T1000 (cell line): Measurements from ENCODE around the gene STK24.

ENCODE experiments used
- DNase-seq: peaks from one replicate; lab custom pipeline; 2025; ENCODE audit warnings: mixed read lengths; lab: John Stamatoyannopoulos, UW

Gene STK24

GRCh38 chr13:98450539-98451111 is 126.3 kb downstream of the STK24 start:
- no peak for DNase-seq

- no peak for DNase-seq
Observed at GRCh38 chr13:98450026-98450425, 126.9 kb downstream of the STK24 start.

- DNase-seq: no peak
Observed at GRCh38 chr13:98449273-98449672, 127.6 kb downstream of the STK24 start.

- DNase-seq: no peak
Observed at GRCh38 chr13:98448642-98448928, 128.3 kb downstream of the STK24 start.

- DNase-seq: no peak
Observed at GRCh38 chr13:98447881-98448641, 128.8 kb downstream of the STK24 start.

- DNase-seq: no peak
Observed at GRCh38 chr13:98447130-98447529, 129.8 kb downstream of the STK24 start.

GRCh38 chr13:98446234-98446621 is 130.7 kb downstream of the STK24 start:
- no peak for DNase-seq

- peak; percentile 18 for DNase-seq
Observed at GRCh38 chr13:98445340-98446233, 131.3 kb downstream of the STK24 start.

GRCh38 chr13:98444381-98444780 is 132.5 kb downstream of the STK24 start:
- DNase-seq: no peak

GRCh38 chr13:98443800-98444325 is 133.0 kb downstream of the STK24 start:
- no peak for DNase-seq

GRCh38 chr13:98443329-98443728 is 133.6 kb downstream of the STK24 start:
- DNase-seq: peak; percentile 5

- DNase-seq: no peak
Observed at GRCh38 chr13:98442391-98443230, 134.3 kb downstream of the STK24 start.

- no peak for DNase-seq
Observed at GRCh38 chr13:98441056-98441676, 135.7 kb downstream of the STK24 start.

GRCh38 chr13:98440390-98441055 is 136.4 kb downstream of the STK24 start:
- no peak for DNase-seq

- DNase-seq: no peak
Observed at GRCh38 chr13:98439896-98440295, 137.0 kb downstream of the STK24 start.

GRCh38 chr13:98439126-98439828 is 137.6 kb downstream of the STK24 start:
- no peak for DNase-seq

GRCh38 chr13:98438246-98439125 is 138.4 kb downstream of the STK24 start:
- no peak for DNase-seq

- DNase-seq: no peak
Observed at GRCh38 chr13:98436233-98436910, 140.5 kb downstream of the STK24 start.

- DNase-seq: no peak
Observed at GRCh38 chr13:98435376-98435775, 141.5 kb downstream of the STK24 start.
